Measurements from ENCODE around the gene MRPS2.

DNA sequence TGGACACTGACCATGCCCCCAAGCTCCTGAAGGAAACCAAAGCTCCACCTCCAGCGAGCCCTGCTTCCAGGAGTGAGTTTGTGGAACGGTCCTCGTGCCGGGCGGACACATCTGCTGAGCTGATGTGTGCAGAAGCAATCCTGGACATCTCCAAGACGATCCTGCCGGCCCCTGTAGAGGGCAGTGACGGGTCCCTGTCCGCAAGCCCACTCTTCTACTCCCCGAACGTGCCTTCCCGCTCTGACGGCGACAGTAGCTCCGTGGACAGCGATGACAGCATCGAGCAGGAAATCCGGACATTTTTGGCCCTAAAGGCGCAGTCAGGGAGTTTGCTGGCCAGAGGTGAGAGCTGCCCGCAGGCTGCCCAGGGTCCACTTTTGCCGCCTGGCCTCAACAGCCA, 14.7 kb upstream of the MRPS2 start:
- TF ChIP-seq, protein P1, sequence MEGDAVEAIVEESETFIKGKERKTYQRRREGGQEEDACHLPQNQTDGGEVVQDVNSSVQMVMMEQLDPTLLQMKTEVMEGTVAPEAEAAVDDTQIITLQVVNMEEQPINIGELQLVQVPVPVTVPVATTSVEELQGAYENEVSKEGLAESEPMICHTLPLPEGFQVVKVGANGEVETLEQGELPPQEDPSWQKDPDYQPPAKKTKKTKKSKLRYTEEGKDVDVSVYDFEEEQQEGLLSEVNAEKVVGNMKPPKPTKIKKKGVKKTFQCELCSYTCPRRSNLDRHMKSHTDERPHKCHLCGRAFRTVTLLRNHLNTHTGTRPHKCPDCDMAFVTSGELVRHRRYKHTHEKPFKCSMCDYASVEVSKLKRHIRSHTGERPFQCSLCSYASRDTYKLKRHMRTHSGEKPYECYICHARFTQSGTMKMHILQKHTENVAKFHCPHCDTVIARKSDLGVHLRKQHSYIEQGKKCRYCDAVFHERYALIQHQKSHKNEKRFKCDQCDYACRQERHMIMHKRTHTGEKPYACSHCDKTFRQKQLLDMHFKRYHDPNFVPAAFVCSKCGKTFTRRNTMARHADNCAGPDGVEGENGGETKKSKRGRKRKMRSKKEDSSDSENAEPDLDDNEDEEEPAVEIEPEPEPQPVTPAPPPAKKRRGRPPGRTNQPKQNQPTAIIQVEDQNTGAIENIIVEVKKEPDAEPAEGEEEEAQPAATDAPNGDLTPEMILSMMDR (IDR thresholded peaks at IDR 0.05; ENCODE audit: extremely low read depth in 1 of 2, insufficient read depth in 1 of 2, low read depth in 1 of 2, low read length in 2 of 2): no peak
- TF ChIP-seq EZH2 (IDR thresholded peaks at IDR 0.05; ENCODE audit: borderline replicate concordance, low read depth, low read length, severe bottlenecking) (no peak), POLR2AphosphoS5 (IDR thresholded peaks at IDR 0.05; ENCODE audit: insufficient read depth, low read depth, low read length) (no peak), POLR2A (IDR thresholded peaks at IDR 0.05; ENCODE audit: low read depth, low read length) (no peak), FOS (IDR thresholded peaks at IDR 0.05; ENCODE audit: borderline replicate concordance, insufficient read depth, low read length) (no peak), MYC (IDR thresholded peaks at IDR 0.05; ENCODE audit: low read depth, low read length) (no peak)
- TF ChIP-seq, protein P2, sequence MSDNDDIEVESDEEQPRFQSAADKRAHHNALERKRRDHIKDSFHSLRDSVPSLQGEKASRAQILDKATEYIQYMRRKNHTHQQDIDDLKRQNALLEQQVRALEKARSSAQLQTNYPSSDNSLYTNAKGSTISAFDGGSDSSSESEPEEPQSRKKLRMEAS (IDR thresholded peaks at IDR 0.05; ENCODE audit: insufficient read depth, insufficient read length): no peak

Measured in endothelial cell of umbilical vein (primary cell).